ENCODE data around the gene LARGE1.

- TF ChIP-seq YY1 (IDR thresholded peaks at IDR 0.05; ENCODE audit: insufficient read depth, insufficient replicate concordance, low read depth, low read length) (no peak), POLR2A (IDR thresholded peaks at IDR 0.05; ENCODE audit: insufficient read depth in 1 of 2, low read depth in 2 of 2, low read length in 2 of 2) (no peak), SMYD3 (CRISPR knock-in tag; IDR thresholded peaks at IDR 0.05) (no peak), HNF4G (IDR thresholded peaks at IDR 0.05; ENCODE audit: borderline replicate concordance, low read depth, low read length) (no peak), HNF4G (CRISPR knock-in tag; IDR thresholded peaks at IDR 0.05; ENCODE audit: borderline replicate concordance, low read depth) (no peak), ZNF552 (CRISPR knock-in tag; IDR thresholded peaks at IDR 0.05; ENCODE audit: borderline replicate concordance) (no peak), ZNF205 (CRISPR knock-in tag; IDR thresholded peaks at IDR 0.05) (no peak), ETV6 (CRISPR knock-in tag; conservative IDR thresholded peaks at IDR 0.05) (no peak)
Measured at GRCh38 chr22:33553493-33553892, 366.8 kb downstream of the LARGE1 start.
